IMR-90 (cell line): ENCODE results near the gene CFAP298. TPM values are rescaled to one million over a fixed set of nuclear protein-coding genes. Genes with fewer than 3 reads are reported as not detected.

Source experiments
- CHD1 ChIP-seq: IDR thresholded peaks from 2 replicates; pipeline ENCODE4 v1.6.1; 2012; ENCODE audit warnings: low read depth, low read length, improper control_type of control experiment
- FOS ChIP-seq: fragments of 150-350 bp; IDR thresholded peaks from 2 replicates; pipeline ENCODE4 v1.6.1; 2016; ENCODE audit warnings: low read depth, low read length
- MAZ ChIP-seq: IDR thresholded peaks from 2 replicates; pipeline ENCODE4 v1.6.1; 2012; ENCODE audit warnings: low read depth, mild to moderate bottlenecking, low read length, improper control_type of control experiment, moderate library complexity, borderline replicate concordance
- NFE2L2 ChIP-seq: fragments of 150-350 bp; IDR thresholded peaks from 2 replicates; pipeline ENCODE4 v1.6.1; 2016; ENCODE audit warnings: low read depth, mild to moderate bottlenecking, low read length
- RAD21 ChIP-seq: IDR thresholded peaks from 2 replicates; pipeline ENCODE4 v1.6.1; 2012; ENCODE audit warnings: low read length, improper control_type of control experiment
- RCOR1 ChIP-seq: IDR thresholded peaks from 2 replicates; pipeline ENCODE4 v1.6.1; 2012; ENCODE audit warnings: mild to moderate bottlenecking, low read length, improper control_type of control experiment; ENCODE audit not compliant: insufficient replicate concordance
- polyA plus RNA-seq, 3 experiments: library from polyadenylated mRNA; depleted of rRNA; stranded (reverse); fragments of >200 nt; gene quantifications; 2 replicates each; pipeline ENCODE4 v1.2.3, GENCODE V29; 2012; ENCODE audit warnings: low replicate concordance in 1 of 3
- total RNA-seq: library from RNA; depleted of rRNA; stranded (reverse); fragments of >200 nt; gene quantifications from 2 replicates; pipeline ENCODE4 v1.2.3, GENCODE V29; 2012
- TF ChIP-seq, protein P1 (sequence below): conservative IDR thresholded peaks from 2 replicates; pipeline ENCODE4 v1.5.1; 2012; ENCODE audit warnings: mild to moderate bottlenecking, low read depth, low read length, improper control_type of control experiment

CFAP298 gene
- total and polyA plus RNA-seq, 2 of the 4 experiments (the other 2 are of a cell fraction): 8.1 to 25.7 TPM

DNA sequence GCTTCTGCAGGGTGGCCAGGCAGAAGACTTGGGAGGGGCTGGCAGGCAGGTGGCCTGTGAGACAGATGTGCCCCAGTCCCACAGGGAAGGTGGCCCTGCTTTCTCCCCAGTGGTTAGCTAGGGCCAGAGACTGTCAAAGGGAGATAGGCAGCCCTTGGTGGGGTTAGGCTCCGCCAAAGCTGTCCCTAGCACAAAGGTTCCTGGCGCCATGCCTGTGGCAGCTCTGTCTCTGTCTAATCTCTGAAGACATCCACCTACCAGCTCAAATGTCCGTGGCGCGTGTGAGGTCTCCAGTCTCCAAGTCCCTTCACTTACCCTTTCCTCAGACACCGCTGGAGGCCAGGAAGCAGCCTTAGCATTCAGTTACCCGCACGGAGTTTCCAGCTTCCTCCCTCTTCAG, 44.6 kb downstream of the CFAP298 start (continued):
- TF ChIP-seq, protein P1, sequence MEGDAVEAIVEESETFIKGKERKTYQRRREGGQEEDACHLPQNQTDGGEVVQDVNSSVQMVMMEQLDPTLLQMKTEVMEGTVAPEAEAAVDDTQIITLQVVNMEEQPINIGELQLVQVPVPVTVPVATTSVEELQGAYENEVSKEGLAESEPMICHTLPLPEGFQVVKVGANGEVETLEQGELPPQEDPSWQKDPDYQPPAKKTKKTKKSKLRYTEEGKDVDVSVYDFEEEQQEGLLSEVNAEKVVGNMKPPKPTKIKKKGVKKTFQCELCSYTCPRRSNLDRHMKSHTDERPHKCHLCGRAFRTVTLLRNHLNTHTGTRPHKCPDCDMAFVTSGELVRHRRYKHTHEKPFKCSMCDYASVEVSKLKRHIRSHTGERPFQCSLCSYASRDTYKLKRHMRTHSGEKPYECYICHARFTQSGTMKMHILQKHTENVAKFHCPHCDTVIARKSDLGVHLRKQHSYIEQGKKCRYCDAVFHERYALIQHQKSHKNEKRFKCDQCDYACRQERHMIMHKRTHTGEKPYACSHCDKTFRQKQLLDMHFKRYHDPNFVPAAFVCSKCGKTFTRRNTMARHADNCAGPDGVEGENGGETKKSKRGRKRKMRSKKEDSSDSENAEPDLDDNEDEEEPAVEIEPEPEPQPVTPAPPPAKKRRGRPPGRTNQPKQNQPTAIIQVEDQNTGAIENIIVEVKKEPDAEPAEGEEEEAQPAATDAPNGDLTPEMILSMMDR: no peak
- TF ChIP-seq RCOR1 (no peak), NFE2L2 (no peak), MAZ (no peak), FOS (no peak), CHD1 (no peak), RAD21 (no peak)
